ENCODE measurements around the gene ANKRD10.
"Not testable (repeated sequence)": the region's sequence is repeated elsewhere in the genome, so short reads cannot be mapped to it uniquely, and the experiment has no call there.

Gene ANKRD10

DNA sequence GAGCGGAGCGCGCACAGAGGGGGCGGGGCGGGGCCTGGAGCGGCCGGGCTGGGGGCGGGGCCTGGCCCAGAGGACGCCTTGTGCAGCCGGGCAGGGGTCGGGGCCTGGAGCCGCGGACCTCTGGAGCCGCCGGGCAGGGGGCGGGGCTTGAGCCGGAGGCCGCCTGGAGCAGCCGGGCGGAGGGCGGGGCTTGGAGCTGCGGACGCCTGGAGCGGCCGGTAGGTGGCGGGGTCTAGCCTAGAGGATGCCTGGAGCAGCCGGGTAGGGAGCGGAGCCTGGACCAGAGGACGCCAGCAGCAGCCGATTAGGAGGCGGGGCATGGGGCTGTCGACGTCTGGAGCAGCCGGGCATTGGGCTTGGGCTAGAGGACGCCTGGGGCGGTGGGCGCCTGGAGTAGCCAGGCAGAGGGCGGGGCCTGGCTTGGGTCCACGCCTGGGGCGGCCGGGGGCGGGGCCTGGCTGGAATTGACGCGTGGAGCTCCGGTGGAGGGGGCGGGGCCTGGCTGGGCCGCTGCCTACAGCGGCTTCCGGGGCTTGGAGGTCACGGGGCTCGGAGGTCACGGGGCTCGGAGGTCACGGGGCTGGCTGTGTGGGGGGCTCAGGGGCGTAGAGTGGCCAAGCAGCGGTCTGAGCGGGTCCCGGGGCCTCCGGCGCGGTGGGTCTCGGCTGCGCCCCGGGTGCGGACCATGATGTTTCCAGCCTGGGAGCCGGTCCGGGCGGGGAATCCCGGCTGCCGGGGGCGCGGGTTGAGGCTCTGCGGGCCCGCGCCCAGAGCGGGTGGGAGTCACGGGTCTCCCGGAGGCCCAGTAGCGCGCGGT lies at the start of gene ANKRD10:
TSS of gene ANKRD10 (minus strand) at position 13 of the 817 bp plus-strand sequence. CDS start 135 bp downstream, outside the sequence.
- peaks cover 18% of the 10 kb centered on the region for H3K4me1 ChIP-seq
- no peaks in the 10 kb centered on the region for H3K9me3 ChIP-seq
- no peaks in the 10 kb centered on the region for H3K27me3 ChIP-seq (ENCODE audit: low read depth)
- in situ Hi-C loops (cut with MboI; ENCODE audit: low sequenced_read_pairs) = no loop called here
- H3K36me3 ChIP-seq (replicated peaks) = peaks cover 6% of the 10 kb centered on the region; the same call in 1 of the 2 replicates
- peak; percentile 97 to 99 for DNase-seq (ENCODE audit: low spot score in 2 of 2)
- peak within 1 kb of the TSS; percentile 100 for H3K4me3 ChIP-seq

GRCh38 chr13:110964229-110965037 lies 49.6 kb upstream of the ANKRD10 start:
- DNase-seq (ENCODE audit: low spot score in 2 of 2) = no peak
- in situ Hi-C loops (cut with MboI; ENCODE audit: low sequenced_read_pairs) = no loop called here
- Histone ChIP-seq H3K4me1 (no peaks in the 10 kb centered on the region), H3K4me3 (no peak overlapping the region), H3K36me3 (replicated peaks) (no peaks in the 10 kb centered on the region), H3K9me3 (no peaks in the 10 kb centered on the region), H3K27me3 (ENCODE audit: low read depth) (no peaks in the 10 kb centered on the region)

- Histone ChIP-seq H3K4me1 (no peaks in the 10 kb centered on the region), H3K36me3 (replicated peaks) (no peaks in the 10 kb centered on the region), H3K27me3 (ENCODE audit: low read depth) (no peaks in the 10 kb centered on the region), H3K9me3 (no peaks in the 10 kb centered on the region), H3K4me3 (no peak overlapping the region)
- DNase-seq (ENCODE audit: low spot score in 2 of 2) = no peak
- in situ Hi-C loops (cut with MboI; ENCODE audit: low sequenced_read_pairs) = no loop called here
These were observed 48.7 kb upstream of the ANKRD10 start for GRCh38 chr13:110963554-110963970.

DNA sequence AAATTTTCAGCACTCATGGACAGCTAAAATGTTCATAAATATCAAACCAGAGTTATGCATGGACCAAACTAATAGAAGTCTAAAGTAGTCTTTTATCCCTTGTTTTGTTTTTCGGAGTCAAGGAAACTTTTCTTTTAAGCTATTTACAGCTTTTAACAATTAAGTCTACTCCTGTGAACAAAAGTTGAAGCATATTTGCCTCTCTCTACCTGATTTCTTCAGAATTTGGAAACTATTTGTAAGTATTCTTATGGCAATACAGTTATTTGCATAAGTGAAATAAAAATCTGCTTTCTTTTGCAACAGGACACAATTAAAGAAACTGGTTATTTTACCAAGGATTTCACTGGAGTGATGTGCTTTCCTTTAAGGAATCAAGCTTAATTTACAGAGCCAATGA lies 47.1 kb upstream of the ANKRD10 start:
- Histone ChIP-seq H3K36me3 (replicated peaks) (no peaks in the 10 kb centered on the region), H3K4me1 (no peaks in the 10 kb centered on the region), H3K9me3 (no peaks in the 10 kb centered on the region), H3K4me3 (no peak overlapping the region), H3K27me3 (ENCODE audit: low read depth) (no peaks in the 10 kb centered on the region)
- no peak for DNase-seq (ENCODE audit: low spot score in 2 of 2)
- in situ Hi-C loops (cut with MboI; ENCODE audit: low sequenced_read_pairs) = no loop called here

- in situ Hi-C loops (cut with MboI; ENCODE audit: low sequenced_read_pairs) = no loop called here
- no peaks in the 10 kb centered on the region for H3K27me3 ChIP-seq (ENCODE audit: low read depth)
- no peaks in the 10 kb centered on the region for H3K9me3 ChIP-seq
- no peaks in the 10 kb centered on the region for H3K4me1 ChIP-seq
- no peaks in the 10 kb centered on the region for H3K36me3 ChIP-seq (replicated peaks)
- H3K4me3 ChIP-seq = no peak overlapping the region
- no peak for DNase-seq (ENCODE audit: low spot score in 2 of 2)
These were observed 45.3 kb upstream of the ANKRD10 start for GRCh38 chr13:110960204-110960603.

DNA sequence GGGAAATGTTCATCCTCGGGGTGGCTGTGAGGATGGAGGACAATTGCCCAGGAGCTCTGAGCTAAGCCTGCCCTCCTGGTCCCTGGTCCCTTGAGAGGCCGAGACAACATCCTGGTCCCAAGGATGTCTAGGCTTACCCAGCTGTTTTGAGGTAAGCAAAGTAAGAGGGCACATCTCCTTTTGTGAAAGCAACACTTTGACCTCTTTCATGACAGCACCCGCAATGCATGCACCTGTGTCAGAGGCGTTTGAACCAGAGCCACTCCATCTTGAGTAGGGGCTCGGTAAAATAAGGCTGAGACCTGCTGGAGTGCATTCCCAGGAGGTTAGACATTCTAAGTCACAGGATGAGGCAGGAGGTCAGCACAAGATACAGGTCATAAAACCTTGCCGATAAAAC lies 43.1 kb upstream of the ANKRD10 start:
- H3K27me3 ChIP-seq (ENCODE audit: low read depth) = no peaks in the 10 kb centered on the region
- no peaks in the 10 kb centered on the region for H3K9me3 ChIP-seq
- in situ Hi-C loops (cut with MboI; ENCODE audit: low sequenced_read_pairs) = no loop called here
- H3K4me3 ChIP-seq = no peak overlapping the region
- H3K4me1 ChIP-seq = no peaks in the 10 kb centered on the region
- DNase-seq (ENCODE audit: low spot score in 2 of 2) = no peak
- H3K36me3 ChIP-seq (replicated peaks) = no peaks in the 10 kb centered on the region

DNA sequence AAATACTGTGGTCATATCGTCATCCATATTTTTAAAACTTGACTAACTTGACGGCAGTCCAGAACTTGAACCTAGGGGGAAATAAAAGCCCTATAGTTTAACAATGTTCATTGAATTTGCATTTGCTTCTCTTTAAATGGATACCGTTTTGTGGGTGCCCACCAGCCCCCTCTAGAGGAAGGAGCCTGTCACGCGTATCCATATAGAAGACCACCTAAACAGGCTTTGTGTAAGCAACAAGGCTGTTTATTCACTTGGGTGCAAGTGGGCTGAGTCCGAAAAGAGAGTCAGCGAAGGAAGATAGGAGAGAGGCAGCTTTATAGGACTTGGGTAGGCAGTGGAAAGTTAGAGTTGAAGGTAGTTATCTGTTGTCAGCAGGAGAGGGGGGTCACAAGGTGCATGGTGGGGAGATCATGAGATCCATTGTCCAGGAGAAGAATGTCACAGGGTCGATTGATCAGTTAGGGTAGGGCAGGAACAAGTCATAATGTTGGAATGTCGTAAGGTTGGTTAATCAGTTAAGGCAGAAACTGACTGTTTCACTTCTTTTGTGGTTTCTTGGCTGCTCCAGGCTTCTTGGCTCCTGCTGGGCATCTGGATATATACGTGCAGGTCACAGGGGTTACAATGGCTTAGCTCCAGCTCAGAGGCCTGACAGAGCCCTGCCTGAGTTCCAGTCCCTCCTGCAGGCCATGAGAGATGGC lies 42.5 kb upstream of the ANKRD10 start:
- H3K4me1 ChIP-seq = no peaks in the 10 kb centered on the region
- in situ Hi-C loops (cut with MboI; ENCODE audit: low sequenced_read_pairs) = no loop called here
- H3K27me3 ChIP-seq (ENCODE audit: low read depth) = no peaks in the 10 kb centered on the region
- no peak overlapping the region for H3K4me3 ChIP-seq
- H3K9me3 ChIP-seq = no peaks in the 10 kb centered on the region
- no peaks in the 10 kb centered on the region for H3K36me3 ChIP-seq (replicated peaks)
- DNase-seq (ENCODE audit: low spot score in 2 of 2) = no peak

- H3K4me3 ChIP-seq; in situ Hi-C loops (cut with MboI; ENCODE audit: low sequenced_read_pairs); H3K27me3 ChIP-seq (ENCODE audit: low read depth); H3K36me3 ChIP-seq (replicated peaks); H3K4me1 ChIP-seq; H3K9me3 ChIP-seq; DNase-seq (ENCODE audit: low spot score in 2 of 2): not testable (repeated sequence)
These were observed 41.3 kb upstream of the ANKRD10 start for GRCh38 chr13:110956216-110956615.

DNA sequence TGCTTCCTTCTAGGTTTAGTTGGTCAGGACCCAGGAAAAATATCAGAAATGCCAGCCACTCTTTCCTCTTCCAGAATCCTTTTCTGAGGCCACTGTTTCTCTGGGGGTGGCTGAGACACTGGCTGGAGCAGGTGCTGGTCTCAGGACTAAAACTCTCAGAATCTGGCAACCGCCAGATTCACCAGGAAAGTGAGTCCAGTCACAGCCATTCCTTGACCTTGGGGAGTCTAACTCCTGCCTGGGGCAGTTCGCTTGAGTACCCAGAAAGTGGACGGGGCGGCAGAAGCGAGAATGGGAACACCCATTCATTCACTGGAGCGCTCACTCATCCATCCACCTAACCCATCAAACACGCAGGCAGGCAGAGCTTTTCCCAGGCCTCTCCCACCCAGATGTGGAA lies 40.7 kb upstream of the ANKRD10 start:
- in situ Hi-C loops (cut with MboI; ENCODE audit: low sequenced_read_pairs); H3K4me3 ChIP-seq: not testable (repeated sequence)

DNA sequence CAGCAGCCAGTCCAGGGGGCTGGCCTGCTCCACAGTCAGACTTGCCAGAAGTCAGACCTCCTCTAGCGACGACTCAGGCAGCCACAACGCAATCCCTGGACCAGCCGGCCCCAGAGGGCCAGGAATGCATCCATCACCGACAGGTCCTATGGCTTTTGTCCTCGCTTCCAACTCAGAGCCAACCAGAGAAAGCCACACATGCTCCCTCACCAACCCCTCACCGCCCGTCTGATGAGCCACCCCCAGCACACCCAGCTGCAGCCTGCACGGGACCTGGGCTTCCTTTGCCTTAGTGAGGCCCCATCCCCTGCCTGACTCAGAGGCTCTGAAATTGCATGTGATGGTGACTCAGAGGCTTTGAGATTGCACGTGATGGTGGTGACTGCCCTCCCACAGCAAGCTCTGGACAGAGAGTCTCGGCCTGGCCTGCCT lies 40.2 kb upstream of the ANKRD10 start:
- H3K4me1 ChIP-seq; H3K36me3 ChIP-seq (replicated peaks); H3K27me3 ChIP-seq (ENCODE audit: low read depth); H3K4me3 ChIP-seq; DNase-seq (ENCODE audit: low spot score in 2 of 2); H3K9me3 ChIP-seq; in situ Hi-C loops (cut with MboI; ENCODE audit: low sequenced_read_pairs): not testable (repeated sequence)

More for the DNA sequence above, 40.7 kb upstream of the ANKRD10 start:
- DNase-seq (ENCODE audit: low spot score in 2 of 2); H3K36me3 ChIP-seq (replicated peaks); H3K9me3 ChIP-seq; H3K27me3 ChIP-seq (ENCODE audit: low read depth); H3K4me1 ChIP-seq: not testable (repeated sequence)

GRCh38 chr13:110954533-110954920 lies 39.7 kb upstream of the ANKRD10 start:
- H3K27me3 ChIP-seq (ENCODE audit: low read depth); DNase-seq (ENCODE audit: low spot score in 2 of 2); H3K36me3 ChIP-seq (replicated peaks); in situ Hi-C loops (cut with MboI; ENCODE audit: low sequenced_read_pairs); H3K9me3 ChIP-seq; H3K4me3 ChIP-seq; H3K4me1 ChIP-seq: not testable (repeated sequence)

DNA sequence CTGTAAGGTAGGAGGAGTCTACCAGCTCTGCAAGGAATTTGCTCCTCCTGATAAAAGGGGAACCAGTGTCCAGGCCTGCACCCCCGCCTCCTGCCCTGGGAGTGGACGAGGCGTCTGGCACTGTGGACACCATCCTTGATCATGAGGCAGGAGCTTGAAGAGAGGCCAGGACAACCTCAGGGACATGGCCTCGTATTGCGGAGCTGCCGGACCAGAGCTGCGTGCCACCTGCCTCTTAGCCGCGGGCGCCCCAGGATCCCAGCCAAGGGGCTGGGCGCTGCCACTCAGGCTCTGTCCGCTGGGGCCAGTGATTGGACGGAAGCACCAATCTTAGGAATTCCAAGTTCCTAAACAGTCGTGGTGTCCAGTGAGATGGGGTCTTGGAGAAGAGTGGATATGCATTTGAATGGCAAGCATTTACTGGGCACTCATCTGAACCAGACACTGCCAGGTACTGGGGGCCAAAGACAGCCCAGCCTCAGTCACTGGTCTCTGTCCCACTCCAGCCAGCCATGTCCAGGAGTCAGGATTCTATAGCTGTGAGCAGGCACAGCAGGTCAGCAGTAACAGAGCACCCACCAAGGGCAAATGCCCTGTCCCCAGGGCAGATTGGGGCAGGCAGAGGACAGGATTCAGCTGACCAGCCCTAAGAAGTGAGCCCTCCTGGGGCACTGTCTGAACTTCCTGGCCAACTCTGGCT lies 39.1 kb upstream of the ANKRD10 start:
- no peak for DNase-seq (ENCODE audit: low spot score in 2 of 2)
- Histone ChIP-seq H3K36me3 (replicated peaks) (no peaks in the 10 kb centered on the region), H3K4me3 (no peak overlapping the region), H3K9me3 (no peaks in the 10 kb centered on the region), H3K27me3 (ENCODE audit: low read depth) (no peaks in the 10 kb centered on the region), H3K4me1 (no peaks in the 10 kb centered on the region)
- in situ Hi-C loops (cut with MboI; ENCODE audit: low sequenced_read_pairs) = no loop called here

- no peak overlapping the region for H3K4me3 ChIP-seq
- H3K9me3 ChIP-seq = no peaks in the 10 kb centered on the region
- in situ Hi-C loops (cut with MboI; ENCODE audit: low sequenced_read_pairs) = no loop called here
- no peak for DNase-seq (ENCODE audit: low spot score in 2 of 2)
- H3K4me1 ChIP-seq = no peaks in the 10 kb centered on the region
- no peaks in the 10 kb centered on the region for H3K36me3 ChIP-seq (replicated peaks)
- H3K27me3 ChIP-seq (ENCODE audit: low read depth) = no peaks in the 10 kb centered on the region
These were observed 38.5 kb upstream of the ANKRD10 start for GRCh38 chr13:110953416-110953815.

Measured in HAP-1 (cell line).